ENCODE measurements around the gene EPS8L2.
"Not testable (repeated sequence)": the region's sequence is repeated elsewhere in the genome, so short reads cannot be mapped to it uniquely, and the experiment has no call there.

EPS8L2 gene

DNA sequence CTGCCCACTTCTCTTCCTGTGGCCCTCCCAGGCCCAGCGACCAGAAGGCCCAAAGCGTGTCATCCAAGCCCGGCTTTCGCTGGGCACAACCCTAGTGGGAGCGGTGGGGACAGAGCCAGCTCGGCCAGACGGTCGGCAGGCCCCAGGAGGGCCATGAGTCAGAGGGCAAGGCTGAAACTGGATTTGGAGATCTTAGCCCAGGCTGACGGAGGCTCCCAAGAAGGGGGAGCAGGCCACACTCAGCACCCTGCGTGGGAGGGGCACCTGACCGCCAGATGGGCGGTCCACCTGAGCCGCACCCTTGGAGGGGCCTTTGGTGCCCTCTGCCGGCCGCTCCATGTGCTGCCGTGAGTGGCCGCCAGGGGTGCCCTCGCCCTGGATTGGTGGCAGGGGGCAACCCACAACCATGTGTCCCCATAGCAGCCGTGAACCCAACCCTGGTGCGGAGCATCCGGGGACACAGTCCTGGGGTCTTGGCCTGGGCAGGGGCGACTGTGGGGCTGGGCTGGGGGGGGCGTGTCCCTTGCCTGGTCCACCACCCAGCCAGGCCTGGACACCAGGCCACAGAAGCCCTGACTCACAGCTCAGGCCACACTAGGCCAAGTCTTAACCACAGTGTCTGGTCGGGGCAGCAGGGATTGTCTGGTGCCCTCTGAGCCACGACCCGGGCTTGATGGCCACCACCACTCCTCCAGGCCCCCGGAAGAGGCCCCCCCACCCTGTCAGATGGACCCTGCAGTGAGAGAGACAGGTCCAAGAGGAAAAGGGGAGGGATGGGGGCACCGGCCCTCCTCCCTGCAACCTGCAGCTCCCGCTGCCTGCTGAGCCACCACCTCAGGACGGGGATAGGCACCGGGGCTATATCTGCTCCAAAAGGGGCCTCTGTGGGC is 22.1 kb downstream of the EPS8L2 start:
- Histone ChIP-seq H3K27ac (peak overlapping the region; percentile 57 to 66), H3K27me3 (peaks cover 0 to 57% of the 10 kb centered on the region in 2 donors), H3K4me1 (peaks cover 0 to 44% (median 32%) of the 10 kb centered on the region in 4 donors), H3K36me3 (peaks cover 0 to 17% (median 0%) of the 10 kb centered on the region in 3 donors), H3K9me3 (no peaks in the 10 kb centered on the region), H3K4me3 (no peak overlapping the region)
- intact Hi-C loops (cut with DNase I; ENCODE audit: low total_unique reads) = loop anchor here (2.0 kb wide), 1 partner anchor 173 kb away; no protein-coding TSS in a partner anchor
- TF ChIP-seq CTCF (IDR thresholded peaks at IDR 0.05) = peak; percentile 94 to 98
- DNase-seq = peak; percentile 86 to 95

- TF ChIP-seq CTCF (IDR thresholded peaks at IDR 0.05) = no peak
- peaks cover 0 to 43% (median 31%) of the 10 kb centered on the region in 4 donors for H3K4me1 ChIP-seq
- intact Hi-C loops (cut with DNase I; ENCODE audit: low total_unique reads) = loop anchor here (2.0 kb wide), 1 partner anchor 174 kb away; no protein-coding TSS in a partner anchor
- H3K9me3 ChIP-seq = no peaks in the 10 kb centered on the region
- DNase-seq = peak in 1 of 2 donors; percentile 67
- H3K36me3 ChIP-seq = peaks cover 0 to 11% (median 0%) of the 10 kb centered on the region in 3 donors
- peaks cover 0 to 61% of the 10 kb centered on the region in 2 donors for H3K27me3 ChIP-seq
- H3K27ac ChIP-seq = peak overlapping the region; percentile 57 to 66
- no peak overlapping the region for H3K4me3 ChIP-seq
Observed at GRCh38 chr11:728901-729491, 23.0 kb downstream of the EPS8L2 start.

GRCh38 chr11:729492-730074 is 23.6 kb downstream of the EPS8L2 start:
- Histone ChIP-seq H3K9me3 (no peaks in the 10 kb centered on the region), H3K27me3 (peaks cover 0 to 61% of the 10 kb centered on the region in 2 donors), H3K27ac (no peak overlapping the region), H3K36me3 (peaks cover 0 to 5% (median 0%) of the 10 kb centered on the region in 3 donors), H3K4me1 (peaks cover 0 to 43% (median 31%) of the 10 kb centered on the region in 4 donors), H3K4me3 (no peak overlapping the region)
- no peak for TF ChIP-seq CTCF (IDR thresholded peaks at IDR 0.05)
- intact Hi-C loops (cut with DNase I; ENCODE audit: low total_unique reads) = loop anchor here (2.0 kb wide), 1 partner anchor 175 kb away; no protein-coding TSS in a partner anchor
- no peak for DNase-seq

DNA sequence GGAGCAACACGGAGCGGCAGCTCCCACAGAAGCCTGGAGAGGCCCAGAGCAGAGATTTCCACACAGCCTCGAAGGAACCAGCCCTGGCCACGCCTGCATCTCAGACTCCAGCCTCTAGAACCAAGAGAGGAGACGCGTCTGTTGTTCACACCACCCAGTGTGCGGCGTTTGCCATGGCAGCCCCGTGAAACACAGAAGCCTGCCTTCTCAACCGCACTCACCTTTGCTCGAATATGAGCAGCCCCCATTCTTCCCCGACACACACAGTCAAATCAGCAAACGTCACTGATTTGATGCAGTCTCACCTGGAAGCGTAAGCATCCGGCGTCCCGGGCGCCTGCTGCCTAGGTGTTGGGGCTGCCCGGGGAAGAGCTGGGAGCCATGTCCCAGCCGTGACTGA is 27.0 kb downstream of the EPS8L2 start:
- intact Hi-C loops (cut with DNase I; ENCODE audit: low total_unique reads) = no loop called here
- peaks cover 0 to 51% of the 10 kb centered on the region in 2 donors for H3K27me3 ChIP-seq
- no peak for TF ChIP-seq CTCF (IDR thresholded peaks at IDR 0.05)
- H3K27ac ChIP-seq = no peak overlapping the region
- DNase-seq = no peak
- no peak overlapping the region for H3K4me3 ChIP-seq
- no peaks in the 10 kb centered on the region for H3K9me3 ChIP-seq
- H3K36me3 ChIP-seq = no peaks in the 10 kb centered on the region
- peaks cover 0 to 15% (median 8%) of the 10 kb centered on the region in 4 donors for H3K4me1 ChIP-seq

DNA sequence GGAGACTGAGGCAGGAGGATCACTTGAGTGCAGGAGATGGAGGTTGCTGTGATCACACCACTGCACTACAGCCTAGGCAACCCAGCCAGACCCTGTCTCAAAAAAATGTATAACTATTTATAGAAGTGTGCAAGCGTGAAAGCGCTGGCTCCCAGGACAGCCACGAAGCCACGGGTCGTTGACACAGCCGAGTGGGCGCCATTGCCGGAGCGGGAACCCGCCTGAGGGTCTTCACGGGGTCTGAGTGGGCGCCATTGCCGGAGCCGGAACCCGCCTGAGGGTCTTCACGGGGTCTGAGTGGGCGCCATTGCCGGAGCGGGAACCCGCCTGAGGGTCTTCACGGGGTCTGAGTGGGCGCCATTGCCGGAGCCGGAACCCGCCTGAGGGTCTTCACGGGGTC is 28.5 kb downstream of the EPS8L2 start:
- H3K9me3 ChIP-seq; DNase-seq; H3K36me3 ChIP-seq; intact Hi-C loops (cut with DNase I; ENCODE audit: low total_unique reads); H3K4me1 ChIP-seq; H3K4me3 ChIP-seq; H3K27ac ChIP-seq: not testable (repeated sequence)
- peaks cover 0 to 52% of the 10 kb centered on the region in 2 donors for H3K27me3 ChIP-seq
